Measurements from ENCODE around the gene CSGALNACT2.

DNA sequence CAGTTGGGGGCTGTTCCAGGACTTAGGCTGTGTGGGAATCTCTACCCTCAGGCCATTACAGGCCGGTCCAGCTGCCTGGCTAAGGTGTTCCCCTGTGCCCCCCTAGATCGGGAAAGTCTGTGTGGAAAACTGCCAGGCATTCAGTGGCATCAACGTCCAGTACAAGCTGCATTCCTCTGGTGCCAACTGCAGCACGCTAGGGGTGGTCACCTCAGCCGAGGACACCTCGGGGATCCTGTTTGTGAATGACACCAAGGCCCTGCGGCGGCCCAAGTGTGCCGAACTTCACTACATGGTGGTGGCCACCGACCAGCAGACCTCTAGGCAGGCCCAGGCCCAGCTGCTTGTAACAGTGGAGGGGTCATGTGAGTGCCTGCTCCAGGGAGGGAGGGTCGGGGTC lies 27.1 kb upstream of the CSGALNACT2 start:
- no peak for TF ChIP-seq POLR2A (IDR thresholded peaks at IDR 0.05)
- TF ChIP-seq CTCF (IDR thresholded peaks at IDR 0.05): no peak
